B cell (primary cell): Measurements from ENCODE around the gene MAL. TPM values are rescaled to one million over a fixed set of nuclear protein-coding genes. Genes with fewer than 3 reads are reported as not detected.

Source experiments
- ATAC-seq: fragments of 200-7000 bp; cut with Tn5 transposase; one replicate; pipeline ENCODE4 v1.10.0; 2021; ENCODE audit warnings: low read depth, mild to moderate bottlenecking, moderate number of reproducible peaks, moderate library complexity
- CTCF ChIA-PET: fragments of 350-600 bp; sonication (Branson Sonifier 250); formaldehyde crosslinking; loops from one replicate; lab custom pipeline; 2021; ENCODE audit warnings: antibody characterized with exemption, inconsistent platforms; lab: Charles Lee
- POLR2A ChIA-PET: fragments of 350-600 bp; sonication (Branson Sonifier 250); formaldehyde crosslinking; loops from one replicate; lab custom pipeline; 2021; ENCODE audit warnings: antibody characterized with exemption; lab: Charles Lee
- DNase-seq: peaks from one replicate; pipeline ENCODE4 v3.0.0; 2013
- H2AFZ ChIP-seq: 2 replicates; pipeline ENCODE4 v1.6.1; 2012; ENCODE audit warnings: mild to moderate bottlenecking, low read depth, low read length; ENCODE audit not compliant: insufficient read depth, poor library complexity, severe bottlenecking
- H3K27ac ChIP-seq, 2 donors: 1 replicate in 1 of 2; 2 replicates in 1 of 2; pipeline ENCODE4 v1.5.1; 2012 to 2013; ENCODE audit warnings: low read length in 2 of 2, mild to moderate bottlenecking in 2 of 2, moderate library complexity in 1 of 2
- H3K27me3 ChIP-seq, 4 experiments: fragments of 200-600 bp in 1 of 4; sonication (generic) in 1 of 4; replicated peaks in 1 of 4; 1 replicate in 2 of 4; 2 replicates in 2 of 4; pipeline versions ENCODE4 v1.6.1 to v1.7.0; 2013 to 2016; ENCODE audit warnings: low read length in 3 of 4, mild to moderate bottlenecking in 2 of 4, mixed read lengths in 1 of 4, moderate library complexity in 1 of 4; ENCODE audit not compliant: insufficient read depth in 4 of 4, control insufficient read depth in 3 of 4; ENCODE audit errors: control extremely low read depth in 1 of 4
- H3K36me3 ChIP-seq, 2 experiments: replicated peaks in 1 of 2; 1 replicate in 1 of 2; 2 replicates in 1 of 2; pipeline versions ENCODE4 v1.6.1 to v1.7.1; 2013; ENCODE audit warnings: low read length in 1 of 2; ENCODE audit not compliant: insufficient read depth in 2 of 2, control insufficient read depth in 1 of 2; ENCODE audit errors: control extremely low read depth in 1 of 2, extremely low read depth in 1 of 2
- H3K4me1 ChIP-seq, 2 donors: fragments of 200-600 bp in 1 of 2; sonication (generic) in 1 of 2; 1 replicate in 1 of 2; 2 replicates in 1 of 2; pipeline versions ENCODE4 v1.5.1 to v1.6.1; 2013 to 2017; ENCODE audit warnings: low read length in 2 of 2; ENCODE audit not compliant: control insufficient read depth in 2 of 2, insufficient read depth in 2 of 2
- H3K4me2 ChIP-seq: replicated peaks from 2 replicates; pipeline ENCODE3; 2012; ENCODE audit warnings: mild to moderate bottlenecking, low read depth, low read length; ENCODE audit not compliant: poor library complexity, severe bottlenecking
- H3K4me3 ChIP-seq, 5 experiments: fragments of 200-600 bp in 1 of 5; sonication (generic) in 1 of 5; 1 replicate in 3 of 5; 2 replicates in 2 of 5; pipeline versions ENCODE4 v1.5.1 to v1.7.0; 2011 to 2016; ENCODE audit warnings: low read length in 4 of 5, mild to moderate bottlenecking in 4 of 5, low read depth in 2 of 5, control low read depth in 1 of 5, moderate library complexity in 1 of 5; ENCODE audit not compliant: insufficient read depth in 1 of 5; ENCODE audit errors: control extremely low read depth in 1 of 5, extremely low read depth in 1 of 5
- H3K79me2 ChIP-seq: fragments of 200-600 bp; sonication (generic); one replicate; pipeline ENCODE4 v1.6.0; 2016; ENCODE audit warnings: low read length; ENCODE audit not compliant: control insufficient read depth, insufficient read depth
- H3K9ac ChIP-seq: fragments of 200-600 bp; sonication (generic); 2 replicates; pipeline ENCODE4 v1.6.1; 2017; ENCODE audit warnings: mild to moderate bottlenecking, low read length, moderate library complexity
- H3K9me3 ChIP-seq, 3 donors: one replicate each; pipeline versions ENCODE4 v1.6.1 to v1.7.1; 2013; ENCODE audit warnings: low read length in 2 of 3; ENCODE audit not compliant: control insufficient read depth in 2 of 3, insufficient read depth in 1 of 3; ENCODE audit errors: control extremely low read depth in 1 of 3
- H4K20me1 ChIP-seq: 2 replicates; pipeline ENCODE4 v1.6.0; 2012; ENCODE audit warnings: mild to moderate bottlenecking, low read length; ENCODE audit not compliant: insufficient read depth, control insufficient read depth, poor library complexity, severe bottlenecking
- H3K27ac Mint-ChIP-seq: one replicate; pipeline ENCODE4 v1.8.0; 2021; ENCODE audit warnings: mixed read lengths
- H3K27me3 Mint-ChIP-seq: one replicate; pipeline ENCODE4 v1.8.0; 2021; ENCODE audit warnings: mixed read lengths
- H3K4me1 Mint-ChIP-seq: one replicate; pipeline ENCODE4 v1.8.0; 2021; ENCODE audit warnings: mixed read lengths
- H3K4me3 Mint-ChIP-seq: one replicate; pipeline ENCODE4 v1.8.0; 2021; ENCODE audit warnings: mixed read lengths
- H3K9me3 Mint-ChIP-seq: one replicate; pipeline ENCODE4 v1.8.0; 2022; ENCODE audit warnings: mixed read lengths; ENCODE audit not compliant: insufficient read depth
- EZH2 ChIP-seq: IDR thresholded peaks from 2 replicates; pipeline ENCODE4 v1.6.1; 2012; ENCODE audit warnings: borderline replicate concordance, low read depth, mild to moderate bottlenecking, moderate library complexity, low read length; ENCODE audit not compliant: insufficient read depth, poor library complexity, severe bottlenecking
- WGBS: methylation state at CpG from one replicate; pipeline ENCODE4 v1.1.5; 2013; ENCODE audit warnings: missing lambda C conversion rate; ENCODE audit not compliant: insufficient coverage; 5-methylcytosine and 5-hydroxymethylcytosine counted together
- intact Hi-C: fragments of 100-400 bp; cut with micrococcal nuclease; formaldehyde crosslinking; loops from one replicate; pipeline ENCODE4 v1.10.0; 2022
- polyA plus RNA-seq: library from polyadenylated mRNA; depleted of rRNA; stranded (reverse); fragments of >200 nt; gene quantifications from 2 replicates; pipeline ENCODE4 v1.2.3, GENCODE V29; 2012
- total RNA-seq, 2 donors: library from RNA; stranded (reverse); fragments of 120-200 nt in 1 of 2; gene quantifications; 1 replicate in 1 of 2; 2 replicates in 1 of 2; pipeline versions ENCODE4 v1.2.3 to v1.2.4, GENCODE V29; 2013 to 2022
- TF ChIP-seq, protein P1 (sequence below): fragments of 200-600 bp; IDR thresholded peaks from one replicate; pipeline ENCODE4 v1.8.0; 2022; ENCODE audit warnings: antibody characterized with exemption, mild to moderate bottlenecking

The MAL gene
- total and polyA plus RNA-seq, 2 donors (not counting 1 experiment from before 2014, with no cell fraction given) = 0.74 to 3.0 TPM

DNA sequence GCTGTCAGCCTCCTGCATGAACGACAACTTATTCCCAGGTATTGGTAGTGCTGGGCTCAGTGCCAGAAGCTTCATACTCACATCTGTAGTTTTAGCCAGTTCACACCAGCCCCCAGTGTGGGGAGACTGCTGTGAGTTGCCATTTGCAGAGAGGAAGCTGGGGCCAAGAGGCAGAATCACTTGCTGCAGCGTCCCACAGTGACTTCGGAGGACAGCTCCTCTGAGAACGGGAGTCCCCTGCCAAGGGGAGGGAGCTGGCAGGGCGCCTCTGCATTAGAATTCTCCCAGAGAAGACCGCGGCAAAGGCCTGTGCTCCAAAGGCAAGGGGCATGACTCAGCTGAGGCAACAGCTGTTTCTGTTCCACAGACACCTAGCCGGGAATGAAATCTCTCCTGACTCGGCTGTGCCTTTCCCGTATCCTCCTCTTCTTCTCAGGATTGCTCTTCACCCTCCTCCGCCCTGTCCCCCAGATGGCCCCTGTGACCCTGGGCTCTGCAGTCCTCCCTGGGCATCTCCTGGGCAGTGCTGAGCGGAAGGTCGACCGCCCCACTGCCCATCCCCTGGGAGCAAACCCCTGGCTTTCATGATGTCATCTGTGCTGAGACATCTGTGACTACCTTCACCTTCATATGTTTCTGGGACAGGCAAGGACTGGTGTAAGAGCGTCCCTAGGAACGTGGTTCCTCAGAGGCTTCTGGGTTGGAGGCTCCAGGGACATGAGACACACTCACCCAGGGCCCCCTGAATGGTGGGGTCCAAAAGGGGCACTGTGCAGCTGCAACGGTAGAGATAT is 18.0 kb downstream of the MAL start:
- Mint-ChIP-seq H3K27me3 (peaks cover 24% of the 10 kb centered on the region), H3K4me1 (no peaks in the 10 kb centered on the region), H3K27ac (no peak overlapping the region), H3K9me3 (peaks cover 3% of the 10 kb centered on the region), H3K4me3 (no peak overlapping the region)
- H3K27ac ChIP-seq = no peak overlapping the region
- no peaks in the 10 kb centered on the region for H3K4me1 ChIP-seq
- CTCF ChIA-PET = no interaction called here
- no peaks in the 10 kb centered on the region for H3K36me3 ChIP-seq
- POLR2A ChIA-PET = no interaction called here
- intact Hi-C loops = no loop called here
- peaks cover 0 to 9% (median 1%) of the 10 kb centered on the region in 4 experiments for H3K27me3 ChIP-seq
- 45% methylated on average over 16 of the region's 17 CpGs for WGBS
- no peak overlapping the region for H3K4me3 ChIP-seq
- no peaks in the 10 kb centered on the region for H3K79me2 ChIP-seq
- H3K9me3 ChIP-seq = no peaks in the 10 kb centered on the region
- no peaks in the 10 kb centered on the region for H4K20me1 ChIP-seq
- H3K9ac ChIP-seq = no peak overlapping the region
- no peak overlapping the region for H3K4me2 ChIP-seq
- no peak for DNase-seq
- no peak for ATAC-seq
- H2AFZ ChIP-seq = no peak overlapping the region
- no peak for TF ChIP-seq EZH2
- TF ChIP-seq, protein P1, sequence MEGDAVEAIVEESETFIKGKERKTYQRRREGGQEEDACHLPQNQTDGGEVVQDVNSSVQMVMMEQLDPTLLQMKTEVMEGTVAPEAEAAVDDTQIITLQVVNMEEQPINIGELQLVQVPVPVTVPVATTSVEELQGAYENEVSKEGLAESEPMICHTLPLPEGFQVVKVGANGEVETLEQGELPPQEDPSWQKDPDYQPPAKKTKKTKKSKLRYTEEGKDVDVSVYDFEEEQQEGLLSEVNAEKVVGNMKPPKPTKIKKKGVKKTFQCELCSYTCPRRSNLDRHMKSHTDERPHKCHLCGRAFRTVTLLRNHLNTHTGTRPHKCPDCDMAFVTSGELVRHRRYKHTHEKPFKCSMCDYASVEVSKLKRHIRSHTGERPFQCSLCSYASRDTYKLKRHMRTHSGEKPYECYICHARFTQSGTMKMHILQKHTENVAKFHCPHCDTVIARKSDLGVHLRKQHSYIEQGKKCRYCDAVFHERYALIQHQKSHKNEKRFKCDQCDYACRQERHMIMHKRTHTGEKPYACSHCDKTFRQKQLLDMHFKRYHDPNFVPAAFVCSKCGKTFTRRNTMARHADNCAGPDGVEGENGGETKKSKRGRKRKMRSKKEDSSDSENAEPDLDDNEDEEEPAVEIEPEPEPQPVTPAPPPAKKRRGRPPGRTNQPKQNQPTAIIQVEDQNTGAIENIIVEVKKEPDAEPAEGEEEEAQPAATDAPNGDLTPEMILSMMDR = no peak

DNA sequence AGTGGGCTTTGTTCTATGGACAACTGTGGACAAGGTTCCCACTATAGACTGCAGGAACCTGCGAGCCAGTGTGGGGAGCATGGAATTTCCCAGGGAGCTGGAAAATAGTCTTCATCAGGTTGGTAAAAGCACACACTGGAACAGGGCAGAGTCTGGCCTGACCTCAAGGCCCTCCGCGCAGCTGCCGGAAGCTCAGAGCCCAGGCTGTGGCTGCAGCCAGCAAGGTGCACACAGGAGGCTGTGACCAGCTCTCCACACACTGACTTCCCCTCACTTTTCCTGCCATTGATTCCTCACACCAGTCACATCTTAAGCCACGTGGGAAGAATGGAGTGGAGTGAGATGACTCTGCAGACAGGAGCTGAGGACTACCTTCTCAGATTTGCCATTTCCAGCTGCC is 19.1 kb downstream of the MAL start:
- no peaks in the 10 kb centered on the region for H4K20me1 ChIP-seq
- H3K9ac ChIP-seq = no peak overlapping the region
- no peak overlapping the region for H3K27ac ChIP-seq
- ATAC-seq (no peak), DNase-seq (no peak)
- Mint-ChIP-seq H3K9me3 (no peaks in the 10 kb centered on the region), H3K27me3 (peaks cover 24% of the 10 kb centered on the region), H3K4me1 (no peaks in the 10 kb centered on the region), H3K4me3 (no peak overlapping the region), H3K27ac (no peak overlapping the region)
- ChIA-PET CTCF (no interaction called here), POLR2A (no interaction called here)
- WGBS = 55% methylated on average over 4 of the region's 5 CpGs
- H2AFZ ChIP-seq = no peak overlapping the region
- intact Hi-C loops = no loop called here
- H3K27me3 ChIP-seq = peaks cover 0 to 9% (median 1%) of the 10 kb centered on the region in 4 experiments
- no peak overlapping the region for H3K4me2 ChIP-seq
- no peaks in the 10 kb centered on the region for H3K4me1 ChIP-seq
- no peaks in the 10 kb centered on the region for H3K9me3 ChIP-seq
- H3K4me3 ChIP-seq = no peak overlapping the region
- TF ChIP-seq, protein P1 = no peak
- TF ChIP-seq EZH2 = no peak
- H3K79me2 ChIP-seq = no peaks in the 10 kb centered on the region
- H3K36me3 ChIP-seq = no peaks in the 10 kb centered on the region
